ENCODE measurements around the gene ZDHHC14.

The ZDHHC14 gene

GRCh38 chr6:157613011-157613522 lies 232.1 kb downstream of the ZDHHC14 start:
- H3K27ac ChIP-seq = no peak overlapping the region
- TF ChIP-seq CTCF (IDR thresholded peaks at IDR 0.05) = no peak
- TF ChIP-seq ZFX (IDR thresholded peaks at IDR 0.05; ENCODE audit: borderline replicate concordance) = no peak

GRCh38 chr6:157614026-157614568 lies 233.1 kb downstream of the ZDHHC14 start:
- H3K27ac ChIP-seq = no peak overlapping the region

GRCh38 chr6:157615420-157615769 lies 234.4 kb downstream of the ZDHHC14 start:
- no peak overlapping the region for H3K27ac ChIP-seq
- no peak for TF ChIP-seq ZFX (IDR thresholded peaks at IDR 0.05; ENCODE audit: borderline replicate concordance)

More at GRCh38 chr6:157614026-157614568, 233.1 kb downstream of the ZDHHC14 start:
- TF ChIP-seq CTCF (IDR thresholded peaks at IDR 0.05) (no peak), ZFX (IDR thresholded peaks at IDR 0.05; ENCODE audit: borderline replicate concordance) (no peak)

- TF ChIP-seq CTCF (IDR thresholded peaks at IDR 0.05) (no peak), ZFX (IDR thresholded peaks at IDR 0.05; ENCODE audit: borderline replicate concordance) (no peak)
- no peak overlapping the region for H3K27ac ChIP-seq
These were observed 235.0 kb downstream of the ZDHHC14 start for GRCh38 chr6:157615951-157616350.

- TF ChIP-seq ZFX (IDR thresholded peaks at IDR 0.05; ENCODE audit: borderline replicate concordance) = no peak
- TF ChIP-seq CTCF (IDR thresholded peaks at IDR 0.05) = no peak
- H3K27ac ChIP-seq = no peak overlapping the region
These were observed 240.0 kb downstream of the ZDHHC14 start for GRCh38 chr6:157620944-157621343.

GRCh38 chr6:157621406-157621805 lies 240.4 kb downstream of the ZDHHC14 start:
- H3K27ac ChIP-seq = no peak overlapping the region
- TF ChIP-seq ZFX (IDR thresholded peaks at IDR 0.05; ENCODE audit: borderline replicate concordance) = no peak
- no peak for TF ChIP-seq CTCF (IDR thresholded peaks at IDR 0.05)

GRCh38 chr6:157622427-157622826 lies 241.4 kb downstream of the ZDHHC14 start:
- TF ChIP-seq ZFX (IDR thresholded peaks at IDR 0.05; ENCODE audit: borderline replicate concordance) = no peak
- TF ChIP-seq CTCF (IDR thresholded peaks at IDR 0.05) = no peak
- no peak overlapping the region for H3K27ac ChIP-seq

GRCh38 chr6:157625111-157625510 lies 244.1 kb downstream of the ZDHHC14 start:
- H3K27ac ChIP-seq = no peak overlapping the region
- TF ChIP-seq CTCF (IDR thresholded peaks at IDR 0.05) (no peak), ZFX (IDR thresholded peaks at IDR 0.05; ENCODE audit: borderline replicate concordance) (no peak)

All from 22Rv1 (cell line).